Keratinocyte (primary cell): ENCODE measurements around the gene MMP21.

Experiments
- EZH2 ChIP-seq: IDR thresholded peaks from one replicate; pipeline ENCODE4 v1.6.1; 2012; ENCODE audit warnings: inconsistent platforms, mild to moderate bottlenecking, low read length, moderate library complexity
- TF ChIP-seq, protein P1 (sequence below), 3 experiments: IDR thresholded peaks in 1 of 3; conservative IDR thresholded peaks in 1 of 3; optimal IDR thresholded peaks in 1 of 3; 2 replicates in 2 of 3; 3 replicates in 1 of 3; pipeline versions ENCODE3 to v1.5.1; 2011; ENCODE audit warnings: low read length in 3 of 3, mild to moderate bottlenecking in 3 of 3, moderate library complexity in 2 of 3, control low read depth in 1 of 3, inconsistent platforms in 1 of 3; ENCODE audit not compliant: insufficient read depth in 2 of 3; ENCODE audit errors: extremely low read depth in 1 of 3

DNA sequence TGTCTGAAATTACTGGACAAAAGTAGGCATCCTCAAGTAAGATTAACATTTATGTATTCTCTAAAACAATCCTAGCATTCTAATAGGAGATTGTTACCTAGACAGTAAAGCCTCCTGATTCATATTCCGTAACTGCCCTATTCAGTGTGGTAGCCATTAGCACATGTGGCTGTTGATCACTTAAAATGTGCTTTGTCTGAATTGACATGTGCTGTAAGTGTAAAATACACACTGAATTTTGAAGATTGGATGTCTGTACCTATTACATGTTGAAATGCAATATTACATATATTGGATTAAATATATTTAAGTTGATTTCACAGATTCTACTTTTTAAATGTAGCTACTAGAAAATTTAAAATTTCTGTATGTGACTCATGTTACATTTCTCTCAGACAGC, 41.5 kb downstream of the MMP21 start:
- TF ChIP-seq EZH2, result no peak
- TF ChIP-seq, protein P1, sequence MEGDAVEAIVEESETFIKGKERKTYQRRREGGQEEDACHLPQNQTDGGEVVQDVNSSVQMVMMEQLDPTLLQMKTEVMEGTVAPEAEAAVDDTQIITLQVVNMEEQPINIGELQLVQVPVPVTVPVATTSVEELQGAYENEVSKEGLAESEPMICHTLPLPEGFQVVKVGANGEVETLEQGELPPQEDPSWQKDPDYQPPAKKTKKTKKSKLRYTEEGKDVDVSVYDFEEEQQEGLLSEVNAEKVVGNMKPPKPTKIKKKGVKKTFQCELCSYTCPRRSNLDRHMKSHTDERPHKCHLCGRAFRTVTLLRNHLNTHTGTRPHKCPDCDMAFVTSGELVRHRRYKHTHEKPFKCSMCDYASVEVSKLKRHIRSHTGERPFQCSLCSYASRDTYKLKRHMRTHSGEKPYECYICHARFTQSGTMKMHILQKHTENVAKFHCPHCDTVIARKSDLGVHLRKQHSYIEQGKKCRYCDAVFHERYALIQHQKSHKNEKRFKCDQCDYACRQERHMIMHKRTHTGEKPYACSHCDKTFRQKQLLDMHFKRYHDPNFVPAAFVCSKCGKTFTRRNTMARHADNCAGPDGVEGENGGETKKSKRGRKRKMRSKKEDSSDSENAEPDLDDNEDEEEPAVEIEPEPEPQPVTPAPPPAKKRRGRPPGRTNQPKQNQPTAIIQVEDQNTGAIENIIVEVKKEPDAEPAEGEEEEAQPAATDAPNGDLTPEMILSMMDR (optimal IDR thresholded peaks at IDR 0.05 in 1 of 3, IDR thresholded peaks at IDR 0.05 in 1 of 3, conservative IDR thresholded peaks at IDR 0.05 in 1 of 3; ENCODE audit: extremely low read depth in 1 of 3, insufficient read depth in 2 of 3, low read length in 3 of 3), result no peak
